Neural cell (in vitro differentiated cells): ENCODE results near the gene MYO7B. TPM values are rescaled to one million over a fixed set of nuclear protein-coding genes. Genes with fewer than 3 reads are reported as not detected.

Source experiments
- H2AFZ ChIP-seq: fragments of 200-600, 300-800 bp; sonication (generic), shearing (Covaris generic); 2 replicates; pipeline ENCODE4 v1.6.0; 2014; ENCODE audit warnings: low read depth, mild to moderate bottlenecking, antibody characterized with exemption, low read length, moderate library complexity
- H3F3A ChIP-seq: fragments of 200-600 bp; shearing (Covaris generic); 2 replicates; pipeline ENCODE4 v1.6.1; 2016; ENCODE audit warnings: mild to moderate bottlenecking, moderate library complexity, mixed read lengths, antibody characterized with exemption, low read length; ENCODE audit not compliant: insufficient read depth, poor library complexity, severe bottlenecking
- H3K27ac ChIP-seq: fragments of 200-600, 300-800 bp; sonication (generic), shearing (Covaris generic); 2 replicates; pipeline ENCODE4 v1.5.1; 2014; ENCODE audit warnings: mild to moderate bottlenecking, low read length, moderate library complexity
- H3K27me3 ChIP-seq: fragments of 300-800, 200-600 bp; sonication (generic), shearing (Covaris generic); 2 replicates; pipeline ENCODE4 v1.6.0; 2014; ENCODE audit warnings: mild to moderate bottlenecking, low read depth, low read length, moderate library complexity; ENCODE audit not compliant: insufficient read depth
- H3K36me3 ChIP-seq: fragments of 300-800, 200-600 bp; sonication (generic), shearing (Covaris generic); 2 replicates; pipeline ENCODE4 v1.5.1; 2014; ENCODE audit warnings: mild to moderate bottlenecking, antibody characterized with exemption, low read length, moderate library complexity; ENCODE audit not compliant: insufficient read depth
- H3K4me2 ChIP-seq: fragments of 300-800, 200-600 bp; sonication (generic), shearing (Covaris generic); 2 replicates; pipeline ENCODE4 v1.6.0; 2014; ENCODE audit warnings: mild to moderate bottlenecking, low read length
- H3K4me3 ChIP-seq: fragments of 300-800, 200-600 bp; sonication (generic), shearing (Covaris generic); 2 replicates; pipeline ENCODE4 v1.5.1; 2014; ENCODE audit warnings: mild to moderate bottlenecking, low read length, moderate library complexity
- H3K79me2 ChIP-seq: fragments of 200-600 bp; shearing (Covaris generic); replicated peaks from 2 replicates; pipeline ENCODE4 v1.6.0; 2014; ENCODE audit warnings: mild to moderate bottlenecking, low read length, moderate library complexity; ENCODE audit not compliant: insufficient read depth
- H3K9ac ChIP-seq: fragments of 300-800, 200-600 bp; sonication (generic), shearing (Covaris generic); 2 replicates; pipeline ENCODE4 v1.6.1; 2016; ENCODE audit warnings: mild to moderate bottlenecking, low read length, mixed read lengths
- H3K9me2 ChIP-seq: fragments of 200-600 bp; shearing (Covaris generic); 2 replicates; pipeline ENCODE4 v1.6.1; 2016; ENCODE audit warnings: mild to moderate bottlenecking, low read length, mixed read lengths; ENCODE audit not compliant: insufficient read depth
- H3K9me3 ChIP-seq: fragments of 200-600, 300-800 bp; sonication (generic), shearing (Covaris generic); 2 replicates; pipeline ENCODE4 v1.6.1; 2016; ENCODE audit warnings: mild to moderate bottlenecking, mixed run types, low read length, moderate library complexity, mixed read lengths
- H4K20me1 ChIP-seq: fragments of 200-600 bp; shearing (Covaris generic); 2 replicates; pipeline ENCODE4 v1.6.1; 2016; ENCODE audit warnings: mild to moderate bottlenecking, mixed run types; ENCODE audit not compliant: insufficient read depth
- EP300 ChIP-seq: fragments of 450-650 bp; conservative IDR thresholded peaks from 2 replicates; pipeline ENCODE4 v1.6.1; 2014; ENCODE audit warnings: antibody characterized with exemption, mild to moderate bottlenecking, moderate library complexity; ENCODE audit not compliant: poor library complexity, severe bottlenecking
- EZH2 ChIP-seq: fragments of 200-600, 300-800 bp; shearing (Covaris generic), sonication (generic); IDR thresholded peaks from 2 replicates; pipeline ENCODE4 v1.6.1; 2014; ENCODE audit warnings: antibody characterized with exemption, low read length, borderline replicate concordance, mild to moderate bottlenecking; ENCODE audit not compliant: insufficient read depth, poor library complexity, severe bottlenecking
- MXI1 ChIP-seq: fragments of 450-650 bp; conservative IDR thresholded peaks from 2 replicates; pipeline ENCODE4 v1.6.1; 2014; ENCODE audit warnings: antibody characterized with exemption, mild to moderate bottlenecking; ENCODE audit not compliant: poor library complexity, severe bottlenecking
- POLR2AphosphoS5 ChIP-seq: IDR thresholded peaks from 2 replicates; pipeline ENCODE4 v1.6.1; 2012
- RAD21 ChIP-seq: fragments of 450-650 bp; conservative IDR thresholded peaks from 2 replicates; pipeline ENCODE4 v1.6.1; 2014; ENCODE audit warnings: antibody characterized with exemption, mild to moderate bottlenecking, moderate library complexity
- REST ChIP-seq: IDR thresholded peaks from 2 replicates; pipeline ENCODE4 v1.6.1; 2012; ENCODE audit warnings: borderline replicate concordance
- SMC3 ChIP-seq: fragments of 450-650 bp; conservative IDR thresholded peaks from 2 replicates; pipeline ENCODE4 v1.6.1; 2014; ENCODE audit warnings: antibody characterized with exemption, mild to moderate bottlenecking, moderate library complexity; ENCODE audit not compliant: poor library complexity
- polyA plus RNA-seq: library from polyadenylated mRNA; depleted of rRNA; stranded (reverse); fragments of >200 nt; gene quantifications from 2 replicates; pipeline ENCODE4 v1.2.3, GENCODE V29; 2014

The MYO7B gene
- polyA plus RNA-seq, 1 donor from 2014 or later = 0.16 TPM

- Histone ChIP-seq H3K27ac (no peak overlapping the region), H3K27me3 (no peaks in the 10 kb centered on the region), H3K9me3 (peaks cover 4% of the 10 kb centered on the region), H3K36me3 (no peaks in the 10 kb centered on the region), H3K4me2 (no peak overlapping the region), H3F3A (no peaks in the 10 kb centered on the region), H3K4me3 (no peak overlapping the region), H3K9me2 (no peaks in the 10 kb centered on the region), H4K20me1 (no peaks in the 10 kb centered on the region), H2AFZ (no peak overlapping the region), H3K79me2 (no peaks in the 10 kb centered on the region), H3K9ac (no peak overlapping the region)
- TF ChIP-seq EP300 (no peak), POLR2AphosphoS5 (no peak), REST (no peak)
These were observed 71.3 kb downstream of the MYO7B start for GRCh38 chr2:127606625-127607398.

DNA sequence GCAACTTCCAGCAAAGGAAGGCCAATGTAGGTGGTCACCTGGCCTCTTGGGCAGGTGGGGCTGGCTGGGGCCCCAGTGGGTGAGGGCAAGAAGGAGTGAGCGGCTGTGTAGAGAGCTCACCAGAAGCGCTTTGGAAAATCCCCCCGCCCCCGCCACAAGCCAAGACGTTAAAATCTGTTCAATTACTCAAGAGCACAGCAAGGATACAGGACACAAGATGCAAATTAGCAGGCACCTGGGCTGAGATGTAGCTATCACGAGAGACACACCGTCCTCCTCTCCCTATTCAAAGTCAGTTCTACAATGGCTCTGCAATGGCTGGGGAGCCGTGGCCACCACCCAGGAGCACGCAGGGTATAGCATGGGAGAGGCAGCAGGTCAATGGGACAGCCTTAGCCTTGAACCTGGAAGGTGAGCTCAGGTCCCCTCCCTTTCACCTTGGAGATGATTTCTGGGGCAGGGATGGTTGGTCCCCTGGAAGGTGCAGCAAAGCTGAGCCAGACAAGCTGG is 72.0 kb downstream of the MYO7B start:
- H3K27me3 ChIP-seq = no peaks in the 10 kb centered on the region
- H3K27ac ChIP-seq = no peak overlapping the region
- no peak overlapping the region for H2AFZ ChIP-seq
- TF ChIP-seq SMC3 (no peak), RAD21 (no peak), EZH2 (no peak), REST (no peak), POLR2AphosphoS5 (no peak), MXI1 (no peak)
- H4K20me1 ChIP-seq = no peaks in the 10 kb centered on the region
- H3K9ac ChIP-seq = no peak overlapping the region
- no peak overlapping the region for H3K4me2 ChIP-seq
- no peaks in the 10 kb centered on the region for H3K79me2 ChIP-seq
- no peaks in the 10 kb centered on the region for H3F3A ChIP-seq
- no peak overlapping the region for H3K4me3 ChIP-seq
- H3K9me3 ChIP-seq = peaks cover 4% of the 10 kb centered on the region
- H3K9me2 ChIP-seq = no peaks in the 10 kb centered on the region
- no peaks in the 10 kb centered on the region for H3K36me3 ChIP-seq
